Activated naive CD8-positive, alpha-beta T cell (primary cell): Measurements from ENCODE around the gene ARAP1.
A peak's percentile ranks its signal among the peaks of the same experiment; 100 is the strongest.

Experiments
- H3K27ac Mint-ChIP-seq: one replicate; pipeline ENCODE4 v1.8.0; 2021; ENCODE audit warnings: mixed read lengths
- H3K27me3 Mint-ChIP-seq: one replicate; pipeline ENCODE4 v1.8.0; 2021; ENCODE audit warnings: mixed read lengths
- H3K36me3 Mint-ChIP-seq: one replicate; pipeline ENCODE4 v1.8.0; 2021; ENCODE audit warnings: mixed read lengths
- H3K4me1 Mint-ChIP-seq: one replicate; pipeline ENCODE4 v1.8.0; 2021; ENCODE audit warnings: low read depth, mixed read lengths
- H3K4me3 Mint-ChIP-seq: one replicate; pipeline ENCODE4 v1.8.0; 2021; ENCODE audit warnings: mild to moderate bottlenecking, mixed read lengths
- H3K9me3 Mint-ChIP-seq: one replicate; pipeline ENCODE4 v1.8.0; 2021; ENCODE audit warnings: low read depth, mixed read lengths

The ARAP1 gene

GRCh38 chr11:72735495-72736027 lies 16.6 kb downstream of the ARAP1 start:
- Mint-ChIP-seq H3K36me3 (peaks cover 4% of the 10 kb centered on the region), H3K9me3 (no peaks in the 10 kb centered on the region), H3K27me3 (no peaks in the 10 kb centered on the region), H3K27ac (peak overlapping the region; percentile 16), H3K4me3 (no peak overlapping the region), H3K4me1 (peaks cover 47% of the 10 kb centered on the region)

GRCh38 chr11:72732329-72732728 lies 19.9 kb downstream of the ARAP1 start:
- peaks cover 5% of the 10 kb centered on the region for H3K36me3 Mint-ChIP-seq
- no peak overlapping the region for H3K27ac Mint-ChIP-seq
- H3K9me3 Mint-ChIP-seq, result no peaks in the 10 kb centered on the region
- no peaks in the 10 kb centered on the region for H3K27me3 Mint-ChIP-seq
- H3K4me1 Mint-ChIP-seq, result peaks cover 16% of the 10 kb centered on the region
- H3K4me3 Mint-ChIP-seq, result no peak overlapping the region

- Mint-ChIP-seq H3K36me3 (peaks cover 5% of the 10 kb centered on the region), H3K4me1 (peaks cover 5% of the 10 kb centered on the region), H3K27ac (peak overlapping the region; percentile 10)
Measured at GRCh38 chr11:72730737-72731136, 21.5 kb downstream of the ARAP1 start.

GRCh38 chr11:72730243-72730642 lies 22.0 kb downstream of the ARAP1 start:
- peaks cover 8% of the 10 kb centered on the region for H3K4me1 Mint-ChIP-seq
- no peaks in the 10 kb centered on the region for H3K27me3 Mint-ChIP-seq
- peak overlapping the region; percentile 11 for H3K27ac Mint-ChIP-seq
- no peak overlapping the region for H3K4me3 Mint-ChIP-seq
- no peaks in the 10 kb centered on the region for H3K9me3 Mint-ChIP-seq
- H3K36me3 Mint-ChIP-seq, result peaks cover 6% of the 10 kb centered on the region

More at GRCh38 chr11:72730737-72731136, 21.5 kb downstream of the ARAP1 start:
- H3K9me3 Mint-ChIP-seq, result no peaks in the 10 kb centered on the region
- no peaks in the 10 kb centered on the region for H3K27me3 Mint-ChIP-seq
- no peak overlapping the region for H3K4me3 Mint-ChIP-seq

- peaks cover 16% of the 10 kb centered on the region for H3K4me1 Mint-ChIP-seq
- no peaks in the 10 kb centered on the region for H3K27me3 Mint-ChIP-seq
- H3K9me3 Mint-ChIP-seq, result no peaks in the 10 kb centered on the region
- no peak overlapping the region for H3K4me3 Mint-ChIP-seq
- peaks cover 8% of the 10 kb centered on the region for H3K36me3 Mint-ChIP-seq
- H3K27ac Mint-ChIP-seq, result peak overlapping the region; percentile 64
Measured at GRCh38 chr11:72727521-72727920, 24.7 kb downstream of the ARAP1 start.

GRCh38 chr11:72726266-72727220 lies 25.7 kb downstream of the ARAP1 start:
- Mint-ChIP-seq H3K36me3 (peaks cover 8% of the 10 kb centered on the region), H3K27ac (no peak overlapping the region), H3K9me3 (no peaks in the 10 kb centered on the region), H3K4me1 (peaks cover 22% of the 10 kb centered on the region), H3K27me3 (no peaks in the 10 kb centered on the region), H3K4me3 (no peak overlapping the region)

- H3K4me1 Mint-ChIP-seq, result peaks cover 28% of the 10 kb centered on the region
- H3K27me3 Mint-ChIP-seq, result no peaks in the 10 kb centered on the region
- H3K4me3 Mint-ChIP-seq, result no peak overlapping the region
- H3K27ac Mint-ChIP-seq, result no peak overlapping the region
- peaks cover 5% of the 10 kb centered on the region for H3K36me3 Mint-ChIP-seq
- H3K9me3 Mint-ChIP-seq, result no peaks in the 10 kb centered on the region
Measured at GRCh38 chr11:72725724-72726028, 26.5 kb downstream of the ARAP1 start.

GRCh38 chr11:72724851-72725723 lies 27.1 kb downstream of the ARAP1 start:
- H3K9me3 Mint-ChIP-seq, result no peaks in the 10 kb centered on the region
- peaks cover 3% of the 10 kb centered on the region for H3K36me3 Mint-ChIP-seq
- peaks cover 33% of the 10 kb centered on the region for H3K4me1 Mint-ChIP-seq
- H3K27ac Mint-ChIP-seq, result peak overlapping the region; percentile 72
- no peaks in the 10 kb centered on the region for H3K27me3 Mint-ChIP-seq
- H3K4me3 Mint-ChIP-seq, result peak overlapping the region; percentile 27

GRCh38 chr11:72724021-72724551 lies 28.1 kb downstream of the ARAP1 start:
- no peaks in the 10 kb centered on the region for H3K27me3 Mint-ChIP-seq
- peaks cover 3% of the 10 kb centered on the region for H3K36me3 Mint-ChIP-seq
- H3K27ac Mint-ChIP-seq, result peak overlapping the region; percentile 50
- H3K4me1 Mint-ChIP-seq, result peaks cover 42% of the 10 kb centered on the region
- H3K4me3 Mint-ChIP-seq, result peak overlapping the region; percentile 30
- H3K9me3 Mint-ChIP-seq, result no peaks in the 10 kb centered on the region

- Mint-ChIP-seq H3K4me3 (peak overlapping the region; percentile 30), H3K27me3 (no peaks in the 10 kb centered on the region), H3K9me3 (no peaks in the 10 kb centered on the region), H3K4me1 (peaks cover 48% of the 10 kb centered on the region), H3K36me3 (peaks cover 3% of the 10 kb centered on the region), H3K27ac (no peak overlapping the region)
Measured at GRCh38 chr11:72723508-72723907, 28.7 kb downstream of the ARAP1 start.

GRCh38 chr11:72722050-72722748 lies 30.0 kb downstream of the ARAP1 start:
- peak overlapping the region; percentile 99 for H3K4me3 Mint-ChIP-seq
- no peaks in the 10 kb centered on the region for H3K9me3 Mint-ChIP-seq
- H3K36me3 Mint-ChIP-seq, result peaks cover 3% of the 10 kb centered on the region
- H3K4me1 Mint-ChIP-seq, result peaks cover 54% of the 10 kb centered on the region
- H3K27me3 Mint-ChIP-seq, result no peaks in the 10 kb centered on the region
- H3K27ac Mint-ChIP-seq, result peak overlapping the region; percentile 98

- Mint-ChIP-seq H3K27me3 (no peaks in the 10 kb centered on the region), H3K4me1 (peaks cover 54% of the 10 kb centered on the region), H3K4me3 (peak overlapping the region; percentile 99), H3K27ac (peak overlapping the region; percentile 98), H3K9me3 (no peaks in the 10 kb centered on the region), H3K36me3 (peaks cover 3% of the 10 kb centered on the region)
Measured at GRCh38 chr11:72721689-72722049, 30.5 kb downstream of the ARAP1 start.

GRCh38 chr11:72721276-72721675 lies 30.9 kb downstream of the ARAP1 start:
- H3K27ac Mint-ChIP-seq, result peak overlapping the region; percentile 98
- H3K27me3 Mint-ChIP-seq, result no peaks in the 10 kb centered on the region
- H3K4me1 Mint-ChIP-seq, result peaks cover 54% of the 10 kb centered on the region
- H3K4me3 Mint-ChIP-seq, result peak overlapping the region; percentile 99
- no peaks in the 10 kb centered on the region for H3K9me3 Mint-ChIP-seq
- peaks cover 3% of the 10 kb centered on the region for H3K36me3 Mint-ChIP-seq

- H3K27me3 Mint-ChIP-seq, result no peaks in the 10 kb centered on the region
- H3K4me3 Mint-ChIP-seq, result peak overlapping the region; percentile 99
- peaks cover 3% of the 10 kb centered on the region for H3K36me3 Mint-ChIP-seq
- peaks cover 57% of the 10 kb centered on the region for H3K4me1 Mint-ChIP-seq
- peak overlapping the region; percentile 98 for H3K27ac Mint-ChIP-seq
- no peaks in the 10 kb centered on the region for H3K9me3 Mint-ChIP-seq
Measured at GRCh38 chr11:72720784-72721183, 31.4 kb downstream of the ARAP1 start.
